K562 (cell line): ENCODE measurements around the gene ACTN4.

Source experiments
- CTCF ChIP-seq, 3 experiments: IDR thresholded peaks in 2 of 3; conservative IDR thresholded peaks in 1 of 3; 2 replicates each; pipeline ENCODE4 v1.5.1; 2011 to 2012; ENCODE audit warnings: low read length in 3 of 3, mild to moderate bottlenecking in 3 of 3, control low read depth in 2 of 3, improper control_type of control experiment in 1 of 3, inconsistent platforms in 1 of 3, low read depth in 1 of 3, mixed read lengths in 1 of 3, moderate library complexity in 1 of 3; ENCODE audit not compliant: insufficient read depth in 2 of 3
- GABPB1 ChIP-seq: sonication (generic); formaldehyde crosslinking; IDR thresholded peaks from 2 replicates; pipeline ENCODE4 v1.8.0; 2022; ENCODE audit warnings: mild to moderate bottlenecking, missing genetic modification reagents
- ILK ChIP-seq: fragments of 450-650 bp; IDR thresholded peaks from 2 replicates; pipeline ENCODE4 v1.6.1; 2016; ENCODE audit warnings: missing genetic modification characterization, low read depth, mild to moderate bottlenecking, missing compliant biosample characterization, moderate library complexity, borderline replicate concordance
- MYNN ChIP-seq, 2 experiments: sonication (generic); formaldehyde crosslinking in 1 of 2; IDR thresholded peaks; 2 replicates each; pipeline versions ENCODE4 v1.5.0 to v1.6.1; 2016 to 2020; ENCODE audit warnings: antibody characterized with exemption in 1 of 2, missing genetic modification reagents in 1 of 2
- POLR2A ChIP-seq: fragments of 450-650 bp; conservative IDR thresholded peaks from 2 replicates; pipeline ENCODE4 v1.6.1; 2016
- POLR2G ChIP-seq: fragments of 200-400 bp; formaldehyde crosslinking; IDR thresholded peaks from 2 replicates; pipeline ENCODE4 v1.6.1; 2017; ENCODE audit warnings: low read depth, mild to moderate bottlenecking, antibody characterized with exemption, low read length, moderate library complexity
- SMC3 ChIP-seq: conservative IDR thresholded peaks from 2 replicates; pipeline ENCODE4 v1.6.1; 2011; ENCODE audit warnings: low read depth, low read length, improper control_type of control experiment; ENCODE audit not compliant: insufficient read depth
- SRF ChIP-seq, 2 experiments: fragments of 250-450, 450-650 bp in 1 of 2; sonication (Bioruptor Pico) in 1 of 2; sonication (generic) in 1 of 2; formaldehyde crosslinking; IDR thresholded peaks; 2 replicates each; pipeline versions ENCODE4 v1.5.0 to v1.5.1; 2020 to 2022; ENCODE audit warnings: mild to moderate bottlenecking in 1 of 2, missing genetic modification reagents in 1 of 2
- STAG1 ChIP-seq: sonication (generic); formaldehyde crosslinking; IDR thresholded peaks from 2 replicates; pipeline ENCODE4 v1.5.0; 2020; ENCODE audit warnings: missing genetic modification reagents, borderline replicate concordance
- ZNF274 ChIP-seq: IDR thresholded peaks from 2 replicates; pipeline ENCODE4 v1.6.1; 2011; ENCODE audit warnings: low read depth, mild to moderate bottlenecking, low read length, moderate library complexity, borderline replicate concordance

GRCh38 chr19:38734426-38735256 is 87.2 kb downstream of the ACTN4 start:
- TF ChIP-seq CTCF (IDR thresholded peaks at IDR 0.05 in 2 of 3, conservative IDR thresholded peaks at IDR 0.05 in 1 of 3; ENCODE audit: insufficient read depth in 2 of 3, low read depth in 1 of 3, low read length in 3 of 3) (no peak), SRF (CRISPR knock-in tag; IDR thresholded peaks at IDR 0.05) (no peak), GABPB1 (CRISPR knock-in tag) (no peak), POLR2G (peak; percentile 55), ZNF274 (no peak), ILK (no peak), MYNN (IDR thresholded peaks at IDR 0.05) (no peak), MYNN (CRISPR knock-in tag; IDR thresholded peaks at IDR 0.05) (no peak), SMC3 (no peak), STAG1 (CRISPR knock-in tag) (no peak), POLR2A (no peak)
